CD1c-positive myeloid dendritic cell (primary cell): ENCODE data around the gene RADIL.
A peak's percentile ranks its signal among the peaks of the same experiment; 100 is the strongest.
"Not testable (repeated sequence)": the region's sequence is repeated elsewhere in the genome, so short reads cannot be mapped to it uniquely, and the experiment has no call there.

Source experiments
- DNase-seq: peaks from one replicate; pipeline ENCODE4 v3.0.0-alpha.2; 2016; ENCODE audit errors: extremely low spot score

RADIL gene

GRCh38 chr7:4883372-4884144 lies at the start of gene RADIL:
TSS of gene RADIL (minus strand) at chr7:4883716. CDS start at chr7:4878139, 5,577 bp downstream.
- DNase-seq, result peak; percentile 85

GRCh38 chr7:4931943-4932342 lies 48.4 kb upstream of the RADIL start:
- DNase-seq, result peak; percentile 1

GRCh38 chr7:4929005-4929404 lies 45.5 kb upstream of the RADIL start:
- no peak for DNase-seq

- no peak for DNase-seq
Observed at GRCh38 chr7:4928445-4928844, 44.9 kb upstream of the RADIL start.

GRCh38 chr7:4919969-4920766 lies 36.7 kb upstream of the RADIL start:
- DNase-seq, result no peak

GRCh38 chr7:4916113-4916512 lies 32.6 kb upstream of the RADIL start:
- no peak for DNase-seq

- DNase-seq, result no peak
Observed at GRCh38 chr7:4911111-4911828, 27.8 kb upstream of the RADIL start.

- DNase-seq, result no peak
Observed at GRCh38 chr7:4906682-4907081, 23.2 kb upstream of the RADIL start.

GRCh38 chr7:4905171-4905570 lies 21.7 kb upstream of the RADIL start:
- no peak for DNase-seq

GRCh38 chr7:4904346-4904745 lies 20.8 kb upstream of the RADIL start:
- DNase-seq, result no peak

- no peak for DNase-seq
Observed at GRCh38 chr7:4895766-4896165, 12.2 kb upstream of the RADIL start.

GRCh38 chr7:4894482-4894881 lies 11.0 kb upstream of the RADIL start:
- DNase-seq, result no peak

- DNase-seq, result no peak
Observed at GRCh38 chr7:4893929-4894475, 10.5 kb upstream of the RADIL start.

GRCh38 chr7:4893188-4893587 lies 9.7 kb upstream of the RADIL start:
- not testable (repeated sequence) for DNase-seq

GRCh38 chr7:4891522-4891921 lies 8.0 kb upstream of the RADIL start:
- not testable (repeated sequence) for DNase-seq

GRCh38 chr7:4889682-4890081 lies 6.2 kb upstream of the RADIL start:
- no peak for DNase-seq

GRCh38 chr7:4888161-4888560 lies 4.6 kb upstream of the RADIL start:
- DNase-seq, result no peak

- no peak for DNase-seq
Observed at GRCh38 chr7:4886671-4887070, 3.2 kb upstream of the RADIL start.

- DNase-seq, result no peak
Observed at GRCh38 chr7:4885317-4885807, 1.8 kb upstream of the RADIL start.

GRCh38 chr7:4884164-4884563 lies 648 bp upstream of the RADIL start:
- no peak for DNase-seq

- no peak for DNase-seq
Observed at GRCh38 chr7:4883033-4883371, 514 bp downstream of the RADIL start.
